SK-N-SH (cell line): ENCODE measurements around the gene SP140. TPM values are rescaled to one million over a fixed set of nuclear protein-coding genes. Genes with fewer than 3 reads are reported as not detected.
"Not testable (repeated sequence)": the region's sequence is repeated elsewhere in the genome, so short reads cannot be mapped to it uniquely, and the experiment has no call there.

Source experiments
- CTCF ChIA-PET: fragments of 300-600, 350-600 bp; formaldehyde crosslinking; extraction: SDS; loops from one replicate; lab custom pipeline; 2021; lab: Yijun Ruan, JAX
- POLR2A ChIA-PET: fragments of 350-600 bp; sonication (Branson Sonifier 250); formaldehyde crosslinking; extraction: SDS; loops from one replicate; lab custom pipeline; 2020; ENCODE audit warnings: antibody characterized with exemption, inconsistent platforms; lab: Yijun Ruan, JAX
- DNase-seq: peaks from one replicate; pipeline ENCODE4 v3.0.0; 2012
- H2AFZ ChIP-seq: fragments of 200-600 bp; sonication (generic); 2 replicates; pipeline ENCODE4 v1.8.1; 2016; ENCODE audit warnings: antibody characterized with exemption, mild to moderate bottlenecking, low read depth
- H3F3A ChIP-seq: fragments of 200-600 bp; sonication (generic); replicated peaks from 2 replicates; pipeline ENCODE3; 2016; ENCODE audit warnings: antibody characterized with exemption, mild to moderate bottlenecking; ENCODE audit not compliant: insufficient read depth
- H3K27ac ChIP-seq, 2 experiments: fragments of 200-500 bp in 1 of 2; fragments of 200-600 bp in 1 of 2; sonication (Bioruptor generic) in 1 of 2; sonication (generic), shearing (Covaris generic) in 1 of 2; 2 replicates each; pipeline versions ENCODE4 v1.5.1 to v1.6.1; 2014 to 2016; ENCODE audit warnings: low read depth in 2 of 2, inconsistent platforms in 1 of 2, low read length in 1 of 2, mild to moderate bottlenecking in 1 of 2, mixed read lengths in 1 of 2
- H3K27me3 ChIP-seq: fragments of 200-600 bp; sonication (generic), shearing (Covaris generic); 2 replicates; pipeline ENCODE4 v1.6.1; 2016; ENCODE audit warnings: mixed run types; ENCODE audit not compliant: insufficient read depth
- H3K36me3 ChIP-seq, 2 experiments: fragments of 200-500 bp in 1 of 2; fragments of 200-600 bp in 1 of 2; sonication (Bioruptor generic) in 1 of 2; sonication (generic) in 1 of 2; replicated peaks in 1 of 2; 2 replicates each; pipeline versions ENCODE3 to v1.5.1; 2014 to 2016; ENCODE audit warnings: low read length in 1 of 2, mild to moderate bottlenecking in 1 of 2; ENCODE audit not compliant: insufficient read depth in 2 of 2, control insufficient read depth in 1 of 2
- H3K4me1 ChIP-seq, 2 experiments: fragments of 200-500 bp in 1 of 2; fragments of 200-600 bp in 1 of 2; sonication (Bioruptor generic) in 1 of 2; sonication (generic), shearing (Covaris generic) in 1 of 2; 2 replicates each; pipeline versions ENCODE4 v1.5.1 to v1.6.1; 2014 to 2016; ENCODE audit warnings: low read depth in 1 of 2, low read length in 1 of 2, mixed run types in 1 of 2; ENCODE audit not compliant: insufficient read depth in 2 of 2, control insufficient read depth in 1 of 2
- H3K4me2 ChIP-seq: fragments of 200-600 bp; sonication (generic), shearing (Covaris generic); 2 replicates; pipeline ENCODE4 v1.6.1; 2017; ENCODE audit warnings: mixed run types
- H3K4me3 ChIP-seq, 2 experiments: fragments of 200-500 bp in 1 of 2; fragments of 200-600 bp in 1 of 2; sonication (Bioruptor generic) in 1 of 2; sonication (generic), shearing (Covaris generic) in 1 of 2; 2 replicates each; pipeline versions ENCODE4 v1.5.1 to v1.8.1; 2014 to 2016; ENCODE audit warnings: low read depth in 2 of 2, inconsistent platforms in 1 of 2, low read length in 1 of 2, mild to moderate bottlenecking in 1 of 2, mixed read lengths in 1 of 2, moderate library complexity in 1 of 2
- H3K79me2 ChIP-seq: fragments of 200-600 bp; sonication (generic); 2 replicates; pipeline ENCODE4 v1.8.1; 2017; ENCODE audit warnings: mild to moderate bottlenecking; ENCODE audit not compliant: insufficient read depth
- H3K9ac ChIP-seq: fragments of 200-600 bp; sonication (generic); 2 replicates; pipeline ENCODE4 v1.6.1; 2017; ENCODE audit warnings: mixed run types
- H3K9me2 ChIP-seq: fragments of 200-600 bp; sonication (generic); 2 replicates; pipeline ENCODE4 v1.6.1; 2017; ENCODE audit warnings: mixed run types
- H3K9me3 ChIP-seq: fragments of 200-600 bp; sonication (generic); 2 replicates; pipeline ENCODE4 v1.6.1; 2017; ENCODE audit warnings: mixed run types, mild to moderate bottlenecking, moderate library complexity
- H4K20me1 ChIP-seq: fragments of 200-600 bp; sonication (generic); 2 replicates; pipeline ENCODE4 v1.6.1; 2017; ENCODE audit warnings: mild to moderate bottlenecking, mixed run types; ENCODE audit not compliant: insufficient read depth
- FOXM1 ChIP-seq: IDR thresholded peaks from 2 replicates; pipeline ENCODE4 v1.4.0; 2012; ENCODE audit warnings: low read depth, mild to moderate bottlenecking
- POLR2AphosphoS5 ChIP-seq: IDR thresholded peaks from 2 replicates; pipeline ENCODE4 v1.6.1; 2012; ENCODE audit warnings: low read depth, low read length
- TAF1 ChIP-seq: IDR thresholded peaks from 2 replicates; pipeline ENCODE4 v1.6.1; 2012; ENCODE audit warnings: low read depth, mild to moderate bottlenecking, low read length, moderate library complexity, borderline replicate concordance
- WGBS: methylation state at CpG from one replicate; pipeline ENCODE4 v1.1.6; 2017; ENCODE audit warnings: low lambda C conversion rate; 5-methylcytosine and 5-hydroxymethylcytosine counted together
- polyA plus RNA-seq, 3 experiments: library from polyadenylated mRNA; depleted of rRNA; stranded (reverse); fragments of >200 nt; gene quantifications; 2 replicates each; pipeline ENCODE4 v1.2.3, GENCODE V29; 2012
- TF ChIP-seq, protein P1 (sequence below): fragments of 200-600 bp; sonication (generic); IDR thresholded peaks from 2 replicates; pipeline ENCODE4 v1.6.1; 2017; ENCODE audit warnings: antibody characterized with exemption, mild to moderate bottlenecking, moderate library complexity

Gene SP140
- polyA plus RNA-seq, 1 of the 3 experiments (the other 2 are of a cell fraction): 0.71 TPM

DNA sequence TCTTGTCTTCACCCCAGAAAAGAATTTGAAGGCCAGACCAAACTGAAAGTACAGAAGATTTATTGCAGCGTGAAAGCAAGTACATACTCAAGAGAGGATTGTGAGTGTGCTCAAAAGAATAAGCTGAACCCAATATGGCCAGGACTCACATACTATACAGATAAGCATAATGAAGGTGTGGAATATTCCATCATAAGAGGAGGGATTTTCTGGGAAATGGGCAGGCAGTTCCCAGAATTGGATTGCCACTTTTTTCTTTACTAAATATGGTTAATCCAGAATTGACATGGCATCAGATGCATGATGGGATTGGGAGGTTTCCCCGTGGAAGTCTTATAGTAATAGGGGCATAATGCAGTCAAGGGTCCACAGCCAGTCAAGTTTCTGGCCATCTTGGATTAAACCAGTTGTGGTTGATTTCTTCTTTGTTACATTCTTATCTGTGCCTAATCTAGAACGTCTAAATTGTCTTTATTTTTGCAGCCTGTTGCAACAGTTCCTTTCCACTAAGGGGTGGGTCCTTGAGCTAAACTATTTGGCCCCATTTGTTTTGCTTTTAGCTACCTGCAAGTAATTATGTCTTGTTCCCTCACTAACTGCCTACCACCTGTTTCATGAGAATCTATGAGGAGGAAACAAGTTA, 110.4 kb downstream of the SP140 start:
- Histone ChIP-seq H3K36me3 (peaks cover 2 to 10% of the 10 kb centered on the region in 2 experiments), H3K27ac (peak overlapping the region in 1 of 2 experiments; percentile 42; a peak in 1 of 4 replicates), H3K9me3 (no peaks in the 10 kb centered on the region), H3K79me2 (peaks cover 60% of the 10 kb centered on the region), H3K9me2 (no peaks in the 10 kb centered on the region), H3K4me3 (no peak overlapping the region), H3F3A (peaks cover under 1% of the 10 kb centered on the region), H3K4me2 (peak overlapping the region; percentile 11; the same call in 1 of the 2 replicates), H2AFZ (no peak overlapping the region), H3K9ac (no peak overlapping the region), H3K4me1 (0 out of 4 replicates have a peak, but pooled peaks cover 0 to 7% of the 10 kb centered on the region in 2 experiments), H4K20me1 (no peaks in the 10 kb centered on the region), H3K27me3 (no peaks in the 10 kb centered on the region)
- no peak for DNase-seq
- 28% methylated on average over 3 of the region's 3 CpGs for WGBS
- ChIA-PET CTCF (no interaction called here), POLR2A (no interaction called here)
- TF ChIP-seq, protein P1, sequence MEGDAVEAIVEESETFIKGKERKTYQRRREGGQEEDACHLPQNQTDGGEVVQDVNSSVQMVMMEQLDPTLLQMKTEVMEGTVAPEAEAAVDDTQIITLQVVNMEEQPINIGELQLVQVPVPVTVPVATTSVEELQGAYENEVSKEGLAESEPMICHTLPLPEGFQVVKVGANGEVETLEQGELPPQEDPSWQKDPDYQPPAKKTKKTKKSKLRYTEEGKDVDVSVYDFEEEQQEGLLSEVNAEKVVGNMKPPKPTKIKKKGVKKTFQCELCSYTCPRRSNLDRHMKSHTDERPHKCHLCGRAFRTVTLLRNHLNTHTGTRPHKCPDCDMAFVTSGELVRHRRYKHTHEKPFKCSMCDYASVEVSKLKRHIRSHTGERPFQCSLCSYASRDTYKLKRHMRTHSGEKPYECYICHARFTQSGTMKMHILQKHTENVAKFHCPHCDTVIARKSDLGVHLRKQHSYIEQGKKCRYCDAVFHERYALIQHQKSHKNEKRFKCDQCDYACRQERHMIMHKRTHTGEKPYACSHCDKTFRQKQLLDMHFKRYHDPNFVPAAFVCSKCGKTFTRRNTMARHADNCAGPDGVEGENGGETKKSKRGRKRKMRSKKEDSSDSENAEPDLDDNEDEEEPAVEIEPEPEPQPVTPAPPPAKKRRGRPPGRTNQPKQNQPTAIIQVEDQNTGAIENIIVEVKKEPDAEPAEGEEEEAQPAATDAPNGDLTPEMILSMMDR: no peak
- TF ChIP-seq POLR2AphosphoS5: no peak
- no peak for TF ChIP-seq TAF1
- TF ChIP-seq FOXM1: no peak

DNA sequence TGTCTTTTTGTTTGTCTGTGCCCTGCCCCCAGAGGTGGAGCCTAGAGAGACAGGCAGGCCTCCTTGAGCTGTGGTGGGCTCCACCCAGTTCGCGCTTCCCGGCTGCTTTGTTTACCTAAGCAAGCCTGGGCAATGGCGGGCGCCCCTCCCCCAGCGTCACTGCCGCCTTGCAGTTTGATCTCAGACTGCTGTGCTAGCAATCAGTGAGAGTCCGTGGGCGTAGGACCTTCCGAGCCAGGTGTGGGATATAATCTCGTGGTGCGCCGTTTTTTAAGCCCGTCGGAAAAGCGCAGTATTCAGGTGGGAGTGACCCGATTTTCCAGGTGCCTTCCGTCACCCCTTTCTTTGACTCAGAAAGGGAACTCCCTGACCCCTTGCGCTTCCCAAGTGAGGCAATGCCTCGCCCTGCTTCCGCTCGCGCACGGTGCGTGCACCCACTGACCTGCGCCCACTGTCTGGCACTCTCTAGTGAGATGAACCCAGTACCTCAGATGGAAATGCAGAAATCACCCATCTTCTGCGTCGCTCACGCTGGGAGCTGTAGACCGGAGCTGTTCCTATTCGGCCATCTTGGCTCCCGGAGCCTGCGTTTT, 116.5 kb downstream of the SP140 start:
- Histone ChIP-seq H3K9me3 (peaks cover 12% of the 10 kb centered on the region; the same call in 1 of the 2 replicates), H3K36me3 (peaks cover 0 to 26% of the 10 kb centered on the region in 2 experiments), H3F3A (peaks cover 13% of the 10 kb centered on the region), H3K79me2 (peaks cover 48% of the 10 kb centered on the region)
- H3K27ac ChIP-seq, DNase-seq, H2AFZ ChIP-seq, H3K4me1 ChIP-seq, H3K9ac ChIP-seq, H3K9me2 ChIP-seq, H3K4me2 ChIP-seq, CTCF ChIA-PET, H3K27me3 ChIP-seq, H4K20me1 ChIP-seq, H3K4me3 ChIP-seq: not testable (repeated sequence)
- POLR2A ChIA-PET: interaction anchor here (0.6 kb wide), 1 partner anchor 30 kb away, joined by 3 read pairs; no protein-coding TSS in a partner anchor
- whole genome bisulfite sequencing: 83% methylated on average over 30 of the region's 33 CpGs

DNA sequence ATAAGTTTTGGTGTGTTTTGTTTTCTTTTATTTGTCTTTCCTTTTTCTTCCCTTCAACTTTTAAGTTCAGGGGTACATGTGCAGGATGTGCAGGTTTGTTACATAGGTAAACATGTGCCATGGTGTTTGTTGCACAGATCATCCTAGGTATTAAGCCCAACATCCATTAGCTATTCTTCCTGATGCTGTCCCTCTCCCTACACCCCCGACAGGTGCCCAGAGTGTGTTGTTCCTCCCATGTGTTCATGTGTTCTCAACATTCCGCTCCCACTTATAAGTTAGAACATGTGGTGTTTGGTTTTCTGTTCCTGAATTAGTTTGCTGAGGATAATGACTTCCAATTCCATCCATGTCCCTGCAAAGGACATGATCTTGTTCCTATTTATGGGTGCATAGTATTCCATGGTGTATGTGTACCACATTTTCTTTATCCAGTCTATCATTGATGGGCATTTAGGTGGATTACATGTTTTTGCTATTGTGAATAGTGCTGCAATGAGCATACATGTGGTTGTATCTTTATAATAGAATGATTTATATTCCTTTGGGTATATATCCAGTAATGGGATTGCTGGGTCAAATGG, 117.6 kb downstream of the SP140 start:
- Histone ChIP-seq H3K79me2 (peaks cover 55% of the 10 kb centered on the region), H3F3A (peaks cover 13% of the 10 kb centered on the region), H3K9me3 (peaks cover 12% of the 10 kb centered on the region; the same call in 1 of the 2 replicates), H3K27ac (peak overlapping the region in 1 of 2 experiments; percentile 27; a peak in 2 of 4 replicates), H3K36me3 (peaks cover 0 to 27% of the 10 kb centered on the region in 2 experiments)
- H3K27me3 ChIP-seq, CTCF ChIA-PET, H2AFZ ChIP-seq, H3K9me2 ChIP-seq, DNase-seq, H4K20me1 ChIP-seq, POLR2A ChIA-PET, H3K4me2 ChIP-seq, H3K4me1 ChIP-seq, H3K9ac ChIP-seq, H3K4me3 ChIP-seq: not testable (repeated sequence)
- WGBS: 75% methylated on average over 2 of the region's 2 CpGs
